Stimulated activated CD4-positive, alpha-beta T cell treated with anti-CD3 and anti-CD28 coated beads, Interleukin-12 subunit alpha, Interleukin-12 subunit beta, amount 100 ng/mL, for 24 hours (primary cell): Measurements from ENCODE around the gene SUGP1.

Source experiments
- DNase-seq, 2 experiments: peaks; one replicate each; pipeline ENCODE4 v3.0.0-alpha.2; 2020; ENCODE audit warnings: low read depth in 2 of 2

Gene SUGP1

GRCh38 chr19:19341026-19341425 lies 20.7 kb upstream of the SUGP1 start:
- no peak for DNase-seq

- no peak for DNase-seq
Measured at GRCh38 chr19:19338082-19338481, 17.8 kb upstream of the SUGP1 start.

- DNase-seq, result no peak
Measured at GRCh38 chr19:19337120-19337519, 16.8 kb upstream of the SUGP1 start.

DNA sequence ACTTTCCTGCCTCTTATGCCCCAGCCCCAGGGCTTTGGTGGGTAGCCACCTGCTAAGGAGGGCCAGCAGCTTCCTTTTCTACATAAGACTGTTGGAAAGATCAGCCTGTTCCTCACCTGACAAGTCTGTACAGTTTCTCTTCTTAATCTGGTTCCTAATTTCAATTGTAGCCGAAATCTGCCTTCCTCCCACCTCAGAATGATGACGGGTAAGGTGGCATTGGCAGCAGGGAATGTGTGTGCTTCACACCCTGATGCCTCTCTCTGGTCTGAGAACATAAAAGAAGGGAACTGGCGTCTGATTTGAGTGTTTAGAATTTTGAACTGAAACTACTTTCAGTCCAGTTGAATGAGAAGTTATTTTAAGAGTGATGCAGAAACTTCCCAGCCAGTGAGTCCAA lies 16.3 kb upstream of the SUGP1 start:
- no peak for DNase-seq

DNA sequence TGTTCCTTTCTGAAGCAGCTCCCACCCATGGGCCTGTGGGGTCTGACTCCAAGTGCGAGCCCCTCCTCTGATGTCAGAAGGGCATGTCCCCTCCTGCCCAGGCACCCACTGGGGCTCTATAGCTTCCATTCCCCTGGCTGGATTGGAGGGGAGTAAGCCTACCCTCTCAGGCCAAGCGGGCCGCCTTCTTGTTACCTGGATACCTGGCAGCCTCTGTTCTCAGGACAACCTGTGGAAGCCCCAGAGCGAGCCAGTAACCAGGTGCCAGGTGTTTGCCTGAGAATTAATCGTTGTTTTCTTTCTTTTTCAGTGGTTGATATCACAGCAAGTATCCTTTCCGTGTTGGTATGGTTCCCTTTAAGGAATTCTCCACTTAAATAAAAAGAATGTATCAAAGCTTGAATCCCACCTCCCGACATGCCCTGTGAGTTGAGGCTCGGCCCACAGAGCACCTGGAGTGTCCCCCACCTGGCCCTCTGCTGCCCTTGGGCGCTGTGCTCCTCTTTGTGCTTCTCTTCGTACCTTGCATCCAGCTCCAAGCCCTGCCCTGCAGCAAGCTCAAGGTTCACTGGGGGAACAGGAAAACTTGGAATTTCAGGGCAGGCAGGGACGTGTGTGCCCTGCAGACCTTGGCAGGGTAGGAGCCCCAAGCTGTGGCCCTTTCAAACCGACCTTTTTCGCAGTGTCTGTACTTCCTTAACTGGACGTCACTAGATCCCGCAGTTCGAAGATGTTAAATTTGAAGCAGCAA lies 15.3 kb upstream of the SUGP1 start:
- DNase-seq, result no peak

DNA sequence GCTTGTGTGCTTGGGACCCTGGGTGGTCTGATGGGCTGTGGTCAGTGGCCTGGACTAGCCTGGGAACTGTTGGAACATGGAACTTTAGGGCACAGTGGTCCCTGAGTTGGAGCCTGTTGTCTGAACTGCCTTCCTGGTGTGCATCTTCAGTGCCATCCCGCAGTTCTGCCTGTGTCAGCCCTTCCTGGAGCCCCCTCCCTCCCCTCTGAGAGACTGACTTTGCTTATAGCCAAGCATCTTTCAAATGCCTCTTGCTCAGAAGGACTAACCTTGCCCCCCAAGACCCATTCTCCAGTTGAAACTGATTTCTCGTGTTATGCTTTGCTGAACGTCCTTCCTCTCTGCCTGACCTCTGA lies 14.7 kb upstream of the SUGP1 start:
- no peak for DNase-seq

- no peak for DNase-seq
Measured at GRCh38 chr19:19334063-19334988, 14.0 kb upstream of the SUGP1 start.

- no peak for DNase-seq
Measured at GRCh38 chr19:19329126-19329525, 8.8 kb upstream of the SUGP1 start.

- DNase-seq, result no peak
Measured at GRCh38 chr19:19327672-19328071, 7.4 kb upstream of the SUGP1 start.

DNA sequence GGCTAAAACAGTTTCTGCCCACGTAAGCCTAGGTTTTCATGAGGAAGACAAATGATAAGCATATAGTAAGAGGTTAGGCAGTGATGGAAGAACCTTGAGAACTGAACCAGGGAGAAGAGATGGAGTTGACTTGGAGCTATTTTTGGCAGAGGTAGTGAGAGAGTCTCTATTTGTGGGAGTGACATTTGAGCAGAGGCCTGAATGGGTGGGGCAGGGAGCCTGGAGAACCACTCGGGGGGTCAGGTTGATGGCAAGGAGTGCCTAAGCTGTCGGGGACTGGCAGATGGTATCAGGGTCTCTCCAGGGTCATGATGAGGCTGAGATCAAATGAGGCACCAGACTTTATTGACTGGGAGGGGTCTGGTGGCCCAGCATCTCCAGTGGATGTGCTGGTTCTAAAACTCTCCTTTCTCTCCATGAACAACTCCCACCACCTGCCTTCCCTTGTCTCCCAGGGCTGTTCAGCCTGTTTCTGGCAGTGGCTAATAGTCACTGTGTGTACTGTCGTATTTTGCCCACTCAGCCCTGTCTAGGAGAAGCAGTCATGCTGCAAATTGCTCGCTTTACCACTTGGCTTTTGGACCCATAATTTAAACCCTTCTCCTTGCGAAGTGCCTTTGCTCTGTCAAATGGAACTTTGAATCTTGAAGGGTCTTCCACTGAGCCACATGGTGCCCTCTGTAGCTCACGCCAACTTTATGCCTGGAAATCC lies 3.9 kb upstream of the SUGP1 start:
- DNase-seq, result no peak

DNA sequence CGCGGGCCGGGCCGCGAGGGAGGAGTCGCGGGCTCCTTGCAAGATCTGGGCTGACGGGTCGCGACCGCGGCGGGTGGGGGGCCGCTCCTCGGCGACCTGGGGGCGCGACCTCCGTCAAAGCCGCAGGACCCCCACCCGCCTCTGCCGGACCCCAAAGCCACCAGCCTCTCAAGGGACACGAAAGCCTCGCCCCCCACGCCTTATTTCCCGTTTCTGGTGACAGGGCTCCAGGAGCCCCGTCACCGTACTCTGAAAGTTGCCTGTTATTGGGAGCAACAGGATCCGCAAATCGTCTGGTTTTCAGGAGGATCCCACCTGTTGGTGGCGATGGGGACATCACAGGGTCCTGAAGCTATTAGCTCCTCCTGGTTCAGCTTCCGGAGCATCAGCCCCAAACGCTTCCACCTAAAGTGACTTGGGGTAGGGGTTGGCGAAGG lies 850 bp upstream of the SUGP1 start:
- no peak for DNase-seq

- DNase-seq, result no peak
Measured at GRCh38 chr19:19319732-19320360, 463 bp downstream of the SUGP1 start.

- no peak for DNase-seq
Measured at GRCh38 chr19:19316082-19316481, 4.2 kb downstream of the SUGP1 start.

- DNase-seq, result no peak
Measured at GRCh38 chr19:19315444-19315843, 4.9 kb downstream of the SUGP1 start.

- DNase-seq, result no peak
Measured at GRCh38 chr19:19308373-19308772, 11.9 kb downstream of the SUGP1 start.

DNA sequence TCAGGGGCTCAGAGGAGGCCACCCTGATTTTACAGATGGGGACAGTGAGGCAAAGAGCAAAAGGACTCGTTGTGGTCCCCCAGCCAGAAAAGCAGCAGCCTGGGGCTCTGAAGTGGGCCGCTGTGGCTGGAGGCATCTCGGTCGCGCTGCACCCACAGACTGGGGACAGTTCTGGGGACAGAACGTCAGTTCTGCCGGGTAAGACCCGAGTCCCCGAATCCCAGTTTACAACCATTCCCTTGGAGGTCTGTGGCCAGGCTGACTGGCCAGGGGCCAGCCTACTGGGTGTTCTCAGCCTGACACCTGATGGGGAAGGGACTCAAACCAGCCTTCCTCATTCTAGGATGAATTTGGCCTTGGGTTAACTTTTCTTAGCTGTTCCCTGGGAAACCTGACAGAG lies 14.1 kb downstream of the SUGP1 start:
- DNase-seq, result no peak

DNA sequence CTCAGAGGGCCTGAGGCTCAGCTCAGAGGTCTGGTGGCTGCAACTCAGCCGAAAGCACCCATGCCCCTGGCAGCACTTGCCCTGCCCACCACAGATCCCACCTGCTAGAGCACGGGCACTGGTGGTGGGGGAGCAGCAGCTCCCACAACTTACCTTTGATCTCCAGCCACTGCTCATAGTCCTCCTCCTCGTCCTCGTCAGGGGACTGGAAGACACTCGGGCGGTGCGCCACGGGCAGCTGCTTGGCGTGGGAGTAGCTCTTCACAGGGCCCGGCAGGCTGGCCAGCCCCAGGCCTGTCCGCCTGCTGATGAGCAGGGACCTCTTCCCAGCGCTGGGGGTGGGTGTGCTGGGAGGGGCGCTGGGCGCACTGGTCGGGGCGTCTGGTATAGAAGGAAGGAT lies 14.6 kb downstream of the SUGP1 start:
- no peak for DNase-seq

DNA sequence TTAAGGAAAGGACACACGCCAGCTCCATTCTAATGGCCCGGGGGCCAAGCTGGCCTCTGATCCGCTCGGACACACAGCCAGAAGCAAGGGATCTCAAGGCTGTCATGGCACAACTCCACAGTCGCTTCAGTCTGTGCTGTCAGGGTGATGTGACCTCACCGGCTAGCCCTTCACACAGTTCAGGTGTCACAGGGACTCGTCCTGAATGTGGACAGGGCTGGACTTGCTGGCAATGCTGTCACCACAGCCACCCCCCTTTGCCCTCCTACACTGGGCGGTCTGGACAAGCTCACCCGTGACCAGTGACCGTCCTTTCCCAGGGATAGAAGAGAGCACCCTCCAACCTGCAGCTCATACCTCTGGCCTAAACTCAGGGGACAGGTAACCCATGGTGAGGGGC lies 15.2 kb downstream of the SUGP1 start:
- no peak for DNase-seq

- DNase-seq, result no peak
Measured at GRCh38 chr19:19304186-19304965, 15.9 kb downstream of the SUGP1 start.

DNA sequence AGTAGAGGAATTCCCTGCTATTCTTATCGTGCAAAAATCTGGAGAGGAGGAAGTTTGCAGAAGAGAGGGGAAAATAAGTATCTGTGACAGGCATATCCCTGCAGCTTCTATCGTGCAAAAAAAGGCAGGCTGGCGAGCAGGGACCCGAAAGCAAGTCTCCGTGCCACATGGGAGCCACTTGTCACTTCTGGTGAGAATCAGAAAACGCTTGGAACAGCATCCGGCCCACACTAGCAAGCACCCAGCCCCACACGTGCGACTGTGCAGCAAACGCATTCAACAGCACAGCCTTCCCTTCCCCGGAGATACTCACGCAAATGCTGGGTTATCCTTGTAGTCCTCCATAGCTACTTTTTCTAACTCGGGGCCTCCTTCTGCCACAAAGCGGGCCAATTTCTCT lies 16.9 kb downstream of the SUGP1 start:
- no peak for DNase-seq

DNA sequence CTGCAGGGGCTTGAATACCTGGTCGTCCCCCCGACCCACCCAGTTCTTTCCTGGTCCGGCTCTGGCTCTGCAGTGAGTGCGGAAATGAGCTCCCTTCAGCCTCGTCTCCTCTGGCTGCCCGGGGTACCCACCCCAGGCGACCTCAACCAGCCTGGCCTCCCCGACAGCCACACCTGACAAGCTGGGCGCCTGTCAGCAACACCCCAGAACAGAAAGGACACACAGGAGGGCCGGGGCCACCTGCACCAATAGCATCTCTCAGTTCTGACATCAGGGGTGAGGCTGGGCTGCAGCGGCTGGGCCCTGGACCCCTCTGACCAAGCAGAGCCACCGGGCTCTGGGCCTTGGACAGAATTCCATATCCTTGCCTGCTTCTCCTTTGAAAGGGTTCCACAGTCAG lies 19.7 kb downstream of the SUGP1 start:
- no peak for DNase-seq
